ENCODE results near the gene ZNF423. TPM values are rescaled to one million over a fixed set of nuclear protein-coding genes. Genes with fewer than 3 reads are reported as not detected.

ZNF423 gene
- total RNA-seq, 1 experiment from 2014 or later: 0.20 TPM

GRCh38 chr16:49775018-49775417, 80.9 kb downstream of the ZNF423 start:
- Mint-ChIP-seq H3K9me3 (ENCODE audit: unreplicated experiment) (no peaks in the 10 kb centered on the region), H3K4me3 (ENCODE audit: unreplicated experiment) (no peak overlapping the region), H3K36me3 (ENCODE audit: insufficient read depth, unreplicated experiment) (no peaks in the 10 kb centered on the region), H3K4me1 (ENCODE audit: low read depth, unreplicated experiment) (no peaks in the 10 kb centered on the region), H3K27me3 (ENCODE audit: insufficient read depth, unreplicated experiment) (peaks cover 6% of the 10 kb centered on the region), H3K27ac (ENCODE audit: unreplicated experiment) (no peak overlapping the region)
- no peak for TF ChIP-seq CTCF (IDR thresholded peaks at IDR 0.05; ENCODE audit: insufficient read depth in 1 of 2, low read depth in 1 of 2, low read length in 1 of 2, severe bottlenecking in 1 of 2, unreplicated experiment in 1 of 2)
- Histone ChIP-seq H3K4me1 (no peaks in the 10 kb centered on the region), H3K27me3 (replicated peaks; ENCODE audit: control insufficient read depth, insufficient read depth, low read length) (peaks cover 1% of the 10 kb centered on the region; the same call in 1 of the 2 replicates), H3K4me3 (ENCODE audit: low read depth, low read length) (no peak overlapping the region), H3K9me3 (0 out of 2 replicates have a peak, but pooled peaks cover 3% of the 10 kb centered on the region), H3K36me3 (ENCODE audit: control insufficient read depth, insufficient read depth, low read length) (no peaks in the 10 kb centered on the region)
- intact Hi-C loops (cut with micrococcal nuclease; ENCODE audit: unreplicated experiment): no loop called here
- ChIA-PET CTCF (no interaction called here), POLR2A (no interaction called here)
- no peak for DNase-seq
- BruUV-seq (replicated peaks): no TSS peak

- Histone ChIP-seq H3K4me3 (ENCODE audit: low read depth, low read length) (no peak overlapping the region), H3K9me3 (0 out of 2 replicates have a peak, but pooled peaks cover 3% of the 10 kb centered on the region), H3K36me3 (ENCODE audit: control insufficient read depth, insufficient read depth, low read length) (no peaks in the 10 kb centered on the region), H3K27me3 (replicated peaks; ENCODE audit: control insufficient read depth, insufficient read depth, low read length) (peaks cover 1% of the 10 kb centered on the region; the same call in 1 of the 2 replicates), H3K4me1 (no peaks in the 10 kb centered on the region)
- DNase-seq: no peak
- peaks cover 4% of the 10 kb centered on the region for H3K27me3 Mint-ChIP-seq (ENCODE audit: insufficient read depth, unreplicated experiment)
- no peaks in the 10 kb centered on the region for H3K9me3 Mint-ChIP-seq (ENCODE audit: unreplicated experiment)
- ChIA-PET CTCF (no interaction called here), POLR2A (no interaction called here)
- intact Hi-C loops (cut with micrococcal nuclease; ENCODE audit: unreplicated experiment): no loop called here
- no peak overlapping the region for H3K27ac Mint-ChIP-seq (ENCODE audit: unreplicated experiment)
- no peaks in the 10 kb centered on the region for H3K36me3 Mint-ChIP-seq (ENCODE audit: insufficient read depth, unreplicated experiment)
- BruUV-seq (replicated peaks): no TSS peak
- H3K4me3 Mint-ChIP-seq (ENCODE audit: unreplicated experiment): no peak overlapping the region
- no peaks in the 10 kb centered on the region for H3K4me1 Mint-ChIP-seq (ENCODE audit: low read depth, unreplicated experiment)
- TF ChIP-seq CTCF (IDR thresholded peaks at IDR 0.05; ENCODE audit: insufficient read depth in 1 of 2, low read depth in 1 of 2, low read length in 1 of 2, severe bottlenecking in 1 of 2, unreplicated experiment in 1 of 2): no peak
These were observed 82.1 kb downstream of the ZNF423 start for GRCh38 chr16:49773534-49774475.

GRCh38 chr16:49767998-49768397, 87.9 kb downstream of the ZNF423 start:
- H3K9me3 Mint-ChIP-seq (ENCODE audit: unreplicated experiment): no peaks in the 10 kb centered on the region
- H3K4me1 Mint-ChIP-seq (ENCODE audit: low read depth, unreplicated experiment): no peaks in the 10 kb centered on the region
- Histone ChIP-seq H3K36me3 (ENCODE audit: control insufficient read depth, insufficient read depth, low read length) (no peaks in the 10 kb centered on the region), H3K4me3 (ENCODE audit: low read depth, low read length) (no peak overlapping the region), H3K9me3 (0 out of 2 replicates have a peak, but pooled peaks cover 3% of the 10 kb centered on the region), H3K27me3 (replicated peaks; ENCODE audit: control insufficient read depth, insufficient read depth, low read length) (no peaks in the 10 kb centered on the region), H3K4me1 (no peaks in the 10 kb centered on the region)
- no peak overlapping the region for H3K27ac Mint-ChIP-seq (ENCODE audit: unreplicated experiment)
- POLR2A ChIA-PET: no interaction called here
- TF ChIP-seq CTCF (IDR thresholded peaks at IDR 0.05; ENCODE audit: insufficient read depth in 1 of 2, low read depth in 1 of 2, low read length in 1 of 2, severe bottlenecking in 1 of 2, unreplicated experiment in 1 of 2): no peak
- H3K27me3 Mint-ChIP-seq (ENCODE audit: insufficient read depth, unreplicated experiment): peaks cover 9% of the 10 kb centered on the region
- no peak overlapping the region for H3K4me3 Mint-ChIP-seq (ENCODE audit: unreplicated experiment)
- CTCF ChIA-PET: no interaction called here
- no peaks in the 10 kb centered on the region for H3K36me3 Mint-ChIP-seq (ENCODE audit: insufficient read depth, unreplicated experiment)
- DNase-seq: no peak
- no TSS peak for BruUV-seq (replicated peaks)
- intact Hi-C loops (cut with micrococcal nuclease; ENCODE audit: unreplicated experiment): no loop called here
